AG10803 (cell line): ENCODE data around the gene LAMC3.

Experiments used
- DNase-seq: peaks from one replicate; pipeline ENCODE4 v3.0.0; 2010; ENCODE audit warnings: low read depth
- H3K4me3 ChIP-seq: 2 replicates; pipeline ENCODE4 v1.5.1; 2011; ENCODE audit warnings: mild to moderate bottlenecking, low read length, control low read depth
- CTCF ChIP-seq: conservative IDR thresholded peaks from 2 replicates; pipeline ENCODE4 v1.5.1; 2011; ENCODE audit warnings: mild to moderate bottlenecking, low read length, control low read depth, inconsistent platforms

LAMC3 gene

DNA sequence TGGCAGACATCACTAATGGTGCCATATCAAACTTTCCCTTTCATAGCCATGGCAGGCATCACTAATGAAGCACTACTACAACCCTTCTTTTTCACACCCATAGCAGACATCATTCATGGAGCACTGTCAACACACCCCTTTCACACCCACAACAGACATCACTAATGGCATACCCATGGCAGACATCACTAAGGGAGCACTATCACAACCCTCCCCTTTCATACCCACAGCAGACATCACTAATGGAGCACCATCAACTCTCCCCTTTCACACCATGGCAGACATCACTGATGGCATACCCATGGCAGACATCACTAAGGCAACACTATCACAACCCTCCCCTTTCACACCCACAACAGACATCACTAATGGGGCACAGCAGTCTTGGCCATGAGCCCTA lies 33.7 kb downstream of the LAMC3 start:
- DNase-seq, result no peak
- no peak overlapping the region for H3K4me3 ChIP-seq
- TF ChIP-seq CTCF, result no peak

DNA sequence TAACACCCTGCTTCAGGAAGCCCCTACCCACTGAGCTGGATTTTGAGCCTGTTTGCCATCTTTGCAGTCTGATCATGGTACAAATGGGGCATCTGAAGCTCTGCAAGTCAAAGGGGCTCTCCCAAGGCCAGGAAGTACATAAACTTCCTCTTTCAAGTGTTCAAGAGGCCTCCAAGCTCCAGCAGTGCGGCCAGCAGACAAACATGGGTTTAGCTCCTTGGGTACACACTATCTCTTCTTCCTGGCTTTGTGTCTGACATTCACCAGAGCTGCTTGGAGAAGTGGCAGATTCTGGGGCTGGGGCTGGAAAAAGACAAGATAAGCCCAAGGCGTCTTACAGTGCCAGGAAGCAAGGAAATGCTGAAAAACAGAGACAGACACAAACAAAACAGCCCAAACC lies 34.1 kb downstream of the LAMC3 start:
- TF ChIP-seq CTCF, result no peak
- DNase-seq, result no peak
- H3K4me3 ChIP-seq, result no peak overlapping the region

DNA sequence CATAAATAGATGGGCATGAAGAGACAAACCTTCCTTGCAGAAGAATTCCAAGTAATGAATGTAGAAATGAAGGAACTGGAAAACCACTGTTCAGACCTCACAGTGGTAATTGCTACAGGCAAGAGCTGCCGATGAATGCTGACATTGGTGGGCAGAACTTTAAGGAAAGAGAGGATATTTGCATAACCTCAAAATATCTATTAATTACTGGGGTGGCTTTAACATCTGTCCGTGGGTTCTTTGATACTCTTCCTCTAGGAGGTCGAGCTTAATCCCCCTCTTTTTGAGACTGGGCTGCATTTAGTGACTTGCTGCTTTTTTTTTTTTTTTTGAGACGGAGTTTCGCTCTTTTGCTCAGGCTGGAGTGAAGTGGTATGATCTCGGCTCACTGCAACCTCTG lies 34.7 kb downstream of the LAMC3 start:
- DNase-seq, result no peak
- no peak for TF ChIP-seq CTCF
- no peak overlapping the region for H3K4me3 ChIP-seq

GRCh38 chr9:131045300-131046092 lies 36.5 kb downstream of the LAMC3 start:
- no peak for DNase-seq

DNA sequence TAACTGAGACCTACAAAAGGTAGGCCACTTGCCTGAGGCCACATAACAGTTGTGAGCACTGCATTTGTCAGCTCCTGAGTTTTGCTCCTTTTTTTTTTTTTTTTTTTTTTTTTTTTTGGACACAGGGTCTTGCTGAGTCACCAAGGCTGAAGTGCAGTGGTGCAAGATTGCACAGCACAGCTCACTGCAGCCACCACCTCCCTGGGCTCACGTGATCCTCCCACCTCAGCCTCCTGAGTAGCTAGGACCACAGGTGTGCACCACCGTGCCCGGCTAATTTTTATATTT lies 37.1 kb downstream of the LAMC3 start:
- TF ChIP-seq CTCF, result no peak

More at GRCh38 chr9:131045300-131046092, 36.5 kb downstream of the LAMC3 start:
- no peak overlapping the region for H3K4me3 ChIP-seq
- TF ChIP-seq CTCF, result no peak

GRCh38 chr9:131046581-131047202 lies 37.7 kb downstream of the LAMC3 start:
- no peak overlapping the region; the same call in 1 of the 2 replicates for H3K4me3 ChIP-seq
- TF ChIP-seq CTCF, result peak; percentile 89
- peak; percentile 49 for DNase-seq

More for the DNA sequence above, 37.1 kb downstream of the LAMC3 start:
- no peak overlapping the region for H3K4me3 ChIP-seq
- DNase-seq, result no peak

DNA sequence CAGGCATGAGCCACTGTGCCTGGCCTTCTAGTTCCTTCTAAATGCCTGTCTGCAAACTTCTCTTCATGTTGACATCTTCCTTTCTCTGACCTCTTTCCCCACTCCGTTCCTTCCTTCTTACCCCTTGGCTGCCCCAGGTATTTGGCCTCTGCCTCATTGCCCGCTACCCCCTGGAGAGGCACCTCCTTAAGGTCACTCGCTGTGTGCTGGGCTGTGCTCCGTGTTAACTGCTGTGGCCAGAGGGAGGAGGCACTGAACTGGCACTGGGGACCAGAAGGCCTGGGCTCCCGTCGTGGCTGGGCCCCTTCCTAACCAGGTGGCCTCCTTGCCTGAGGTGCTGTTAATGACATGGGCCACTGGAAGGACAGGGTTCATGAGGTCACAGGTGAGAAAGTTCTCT lies 39.4 kb downstream of the LAMC3 start:
- no peak for TF ChIP-seq CTCF
- DNase-seq, result no peak
- no peak overlapping the region for H3K4me3 ChIP-seq
